NT2/D1 (cell line): ENCODE results near the gene C1D.

Experiments used
- SUZ12 ChIP-seq: IDR thresholded peaks from 2 replicates; pipeline ENCODE4 v1.6.1; 2011; ENCODE audit not compliant: insufficient read length, insufficient read depth; ENCODE audit errors: extremely low read depth
- YY1 ChIP-seq: IDR thresholded peaks from 2 replicates; pipeline ENCODE4 v1.6.1; 2011; ENCODE audit not compliant: insufficient read length, insufficient read depth
- ZNF274 ChIP-seq: IDR thresholded peaks from 2 replicates; pipeline ENCODE4 v1.6.1; 2011; ENCODE audit warnings: mild to moderate bottlenecking, low read depth, low read length

- TF ChIP-seq ZNF274 = no peak
- no peak for TF ChIP-seq YY1
- TF ChIP-seq SUZ12 = no peak
These were observed 23.5 kb downstream of the C1D start for GRCh38 chr2:68039317-68039716.
